Measurements from ENCODE around the gene AAMP.

- no peak for TF ChIP-seq CTCF (IDR thresholded peaks at IDR 0.05 in 8 of 11, conservative IDR thresholded peaks at IDR 0.05 in 3 of 11)
- no peak for TF ChIP-seq POLR2A (IDR thresholded peaks at IDR 0.05)
- TF ChIP-seq POLR2AphosphoS5 (IDR thresholded peaks at IDR 0.05) = no peak
Observed at GRCh38 chr2:218310853-218311540, 41.1 kb upstream of the AAMP start.

Measured in spleen (tissue), 7 donors.